Esophagus squamous epithelium (tissue), 4 donors: ENCODE data around the gene PLAAT4.
"Not testable (repeated sequence)": the region's sequence is repeated elsewhere in the genome, so short reads cannot be mapped to it uniquely, and the experiment has no call there.

Source experiments
- POLR2A ChIP-seq, 4 donors: fragments of 450-650 bp; IDR thresholded peaks; one replicate each; pipeline ENCODE4 v1.6.1; 2017; ENCODE audit warnings: antibody characterized with exemption in 4 of 4, mild to moderate bottlenecking in 4 of 4, moderate library complexity in 3 of 4
- TF ChIP-seq, protein P1 (sequence below), 6 experiments: fragments of 450-650 bp in 4 of 6; fragments of 200-600 bp in 2 of 6; sonication (generic) in 2 of 6; IDR thresholded peaks; one replicate each; pipeline ENCODE4 v1.5.1; 2016 to 2019; ENCODE audit warnings: antibody characterized with exemption in 6 of 6, mild to moderate bottlenecking in 4 of 6, moderate library complexity in 4 of 6

DNA sequence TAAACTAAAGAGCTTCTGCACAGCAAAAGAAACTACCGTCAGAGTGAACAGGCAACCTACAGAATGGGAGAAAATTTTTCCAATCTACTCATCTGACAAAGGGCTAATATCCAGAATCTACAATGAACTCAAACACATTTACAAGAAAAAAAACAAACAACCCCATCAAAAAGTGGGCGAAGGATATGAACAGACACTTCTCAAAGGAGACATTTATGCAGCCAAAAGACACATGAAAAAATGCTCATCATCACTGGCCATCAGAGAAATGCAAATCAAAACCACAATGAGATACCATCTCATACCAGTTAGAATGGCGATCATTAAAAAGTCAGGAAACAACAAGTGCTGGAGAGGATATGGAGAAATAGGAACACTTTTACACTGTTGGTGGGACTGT, 42.3 kb downstream of the PLAAT4 start:
- not testable (repeated sequence) for TF ChIP-seq POLR2A (IDR thresholded peaks at IDR 0.05)
- TF ChIP-seq, protein P1, sequence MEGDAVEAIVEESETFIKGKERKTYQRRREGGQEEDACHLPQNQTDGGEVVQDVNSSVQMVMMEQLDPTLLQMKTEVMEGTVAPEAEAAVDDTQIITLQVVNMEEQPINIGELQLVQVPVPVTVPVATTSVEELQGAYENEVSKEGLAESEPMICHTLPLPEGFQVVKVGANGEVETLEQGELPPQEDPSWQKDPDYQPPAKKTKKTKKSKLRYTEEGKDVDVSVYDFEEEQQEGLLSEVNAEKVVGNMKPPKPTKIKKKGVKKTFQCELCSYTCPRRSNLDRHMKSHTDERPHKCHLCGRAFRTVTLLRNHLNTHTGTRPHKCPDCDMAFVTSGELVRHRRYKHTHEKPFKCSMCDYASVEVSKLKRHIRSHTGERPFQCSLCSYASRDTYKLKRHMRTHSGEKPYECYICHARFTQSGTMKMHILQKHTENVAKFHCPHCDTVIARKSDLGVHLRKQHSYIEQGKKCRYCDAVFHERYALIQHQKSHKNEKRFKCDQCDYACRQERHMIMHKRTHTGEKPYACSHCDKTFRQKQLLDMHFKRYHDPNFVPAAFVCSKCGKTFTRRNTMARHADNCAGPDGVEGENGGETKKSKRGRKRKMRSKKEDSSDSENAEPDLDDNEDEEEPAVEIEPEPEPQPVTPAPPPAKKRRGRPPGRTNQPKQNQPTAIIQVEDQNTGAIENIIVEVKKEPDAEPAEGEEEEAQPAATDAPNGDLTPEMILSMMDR (IDR thresholded peaks at IDR 0.05): not testable (repeated sequence)
